ENCODE data around the gene PARD3B.

DNA sequence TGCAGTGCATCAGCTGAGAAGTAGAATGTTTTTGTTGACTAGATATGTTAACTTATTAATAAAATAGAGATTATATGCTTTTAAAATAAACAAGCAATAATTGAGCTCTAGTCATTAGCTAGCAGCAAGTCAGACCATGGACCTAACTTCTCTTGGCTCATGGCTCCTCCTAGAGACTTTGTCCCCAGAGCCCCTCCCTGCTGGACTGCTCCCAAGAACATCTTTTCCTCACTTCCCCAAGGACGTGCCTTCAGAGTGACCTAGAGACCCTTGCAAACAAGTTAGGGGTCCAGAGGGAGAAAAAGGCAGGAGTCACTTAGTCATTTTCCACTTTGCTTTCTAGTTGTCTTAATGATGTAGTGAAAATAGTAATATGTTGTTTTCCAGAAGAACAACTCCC is 824.5 kb downstream of the PARD3B start:
- no peak for TF ChIP-seq GATA2 (IDR thresholded peaks at IDR 0.05; ENCODE audit: low read depth, low read length)
- no peak for TF ChIP-seq GATA3 (IDR thresholded peaks at IDR 0.05; ENCODE audit: low read depth, low read length)

All from SH-SY5Y (cell line).